ENCODE data around the gene LRATD1.

DNA sequence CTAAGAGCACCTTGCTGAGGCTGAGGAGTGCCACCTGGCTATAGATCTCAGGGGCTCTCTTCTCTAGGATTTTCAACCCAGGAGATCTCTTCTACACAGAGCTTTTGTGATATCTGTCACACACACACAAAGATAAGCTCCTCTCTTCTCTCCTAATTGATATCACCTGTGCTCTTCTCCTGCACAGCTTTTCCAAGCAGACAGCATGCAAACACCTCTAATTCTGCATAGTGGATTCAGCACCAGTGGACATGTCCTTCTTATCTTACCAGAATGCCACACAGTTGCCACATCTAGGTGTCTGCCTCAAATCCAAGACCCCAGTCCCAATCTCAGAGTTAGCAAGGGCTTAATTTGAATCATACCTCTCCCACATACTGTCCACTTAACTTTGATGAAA lies 43.9 kb downstream of the LRATD1 start:
- TF ChIP-seq ZNF48 (tag by site-specific recombination; IDR thresholded peaks at IDR 0.05) (no peak), ZNF274 (IDR thresholded peaks at IDR 0.05; ENCODE audit: low read length) (no peak), ZNF274 (tag by site-specific recombination; IDR thresholded peaks at IDR 0.05; ENCODE audit: borderline replicate concordance) (no peak), BCL11B (tag by site-specific recombination; IDR thresholded peaks at IDR 0.05; ENCODE audit: low read depth) (no peak), ZNF24 (tag by site-specific recombination; IDR thresholded peaks at IDR 0.05) (no peak), GLIS1 (tag by site-specific recombination; IDR thresholded peaks at IDR 0.05) (no peak), REST (tag by site-specific recombination; IDR thresholded peaks at IDR 0.05) (no peak), ZNF146 (tag by site-specific recombination; IDR thresholded peaks at IDR 0.05) (no peak)
- TF ChIP-seq, protein P1, sequence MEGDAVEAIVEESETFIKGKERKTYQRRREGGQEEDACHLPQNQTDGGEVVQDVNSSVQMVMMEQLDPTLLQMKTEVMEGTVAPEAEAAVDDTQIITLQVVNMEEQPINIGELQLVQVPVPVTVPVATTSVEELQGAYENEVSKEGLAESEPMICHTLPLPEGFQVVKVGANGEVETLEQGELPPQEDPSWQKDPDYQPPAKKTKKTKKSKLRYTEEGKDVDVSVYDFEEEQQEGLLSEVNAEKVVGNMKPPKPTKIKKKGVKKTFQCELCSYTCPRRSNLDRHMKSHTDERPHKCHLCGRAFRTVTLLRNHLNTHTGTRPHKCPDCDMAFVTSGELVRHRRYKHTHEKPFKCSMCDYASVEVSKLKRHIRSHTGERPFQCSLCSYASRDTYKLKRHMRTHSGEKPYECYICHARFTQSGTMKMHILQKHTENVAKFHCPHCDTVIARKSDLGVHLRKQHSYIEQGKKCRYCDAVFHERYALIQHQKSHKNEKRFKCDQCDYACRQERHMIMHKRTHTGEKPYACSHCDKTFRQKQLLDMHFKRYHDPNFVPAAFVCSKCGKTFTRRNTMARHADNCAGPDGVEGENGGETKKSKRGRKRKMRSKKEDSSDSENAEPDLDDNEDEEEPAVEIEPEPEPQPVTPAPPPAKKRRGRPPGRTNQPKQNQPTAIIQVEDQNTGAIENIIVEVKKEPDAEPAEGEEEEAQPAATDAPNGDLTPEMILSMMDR (tag by site-specific recombination; IDR thresholded peaks at IDR 0.05) = no peak

Data from HEK293 (cell line).